NT2/D1 (cell line): Measurements from ENCODE around the gene RHBDF1.

Source experiments
- DNase-seq: peaks from one replicate; pipeline ENCODE4 v3.0.0-alpha.2; 2011; ENCODE audit warnings: low read depth, low spot score
- H3K27me3 ChIP-seq: 2 replicates; pipeline ENCODE4 v1.6.0; 2011; ENCODE audit warnings: mild to moderate bottlenecking; ENCODE audit not compliant: insufficient read length, insufficient read depth
- H3K36me3 ChIP-seq: 2 replicates; pipeline ENCODE4 v1.6.1; 2011; ENCODE audit warnings: mild to moderate bottlenecking, low read length, mixed read lengths; ENCODE audit not compliant: insufficient read depth, insufficient read length
- H3K4me1 ChIP-seq: 2 replicates; pipeline ENCODE4 v1.5.1; 2011; ENCODE audit not compliant: insufficient read depth, insufficient read length
- H3K4me3 ChIP-seq: 2 replicates; pipeline ENCODE4 v1.5.1; 2011; ENCODE audit warnings: low read depth; ENCODE audit not compliant: insufficient read length
- H3K9ac ChIP-seq: 2 replicates; pipeline ENCODE4 v1.6.0; 2011; ENCODE audit warnings: low read depth; ENCODE audit not compliant: insufficient read length
- H3K9me3 ChIP-seq: 2 replicates; pipeline ENCODE4 v1.5.1; 2011; ENCODE audit warnings: mild to moderate bottlenecking, low read length; ENCODE audit not compliant: insufficient read depth
- SUZ12 ChIP-seq: IDR thresholded peaks from 2 replicates; pipeline ENCODE4 v1.6.1; 2011; ENCODE audit not compliant: insufficient read length, insufficient read depth; ENCODE audit errors: extremely low read depth
- YY1 ChIP-seq: IDR thresholded peaks from 2 replicates; pipeline ENCODE4 v1.6.1; 2011; ENCODE audit not compliant: insufficient read length, insufficient read depth
- ZNF274 ChIP-seq: IDR thresholded peaks from 2 replicates; pipeline ENCODE4 v1.6.1; 2011; ENCODE audit warnings: mild to moderate bottlenecking, low read depth, low read length

RHBDF1 gene

GRCh38 chr16:69181-69580 is 3.2 kb downstream of the RHBDF1 start:
- no peak overlapping the region for H3K4me3 ChIP-seq
- peaks cover 57% of the 10 kb centered on the region for H3K36me3 ChIP-seq
- DNase-seq = no peak
- peak overlapping the region; percentile 59 for H3K9ac ChIP-seq
- TF ChIP-seq SUZ12 (no peak), ZNF274 (no peak), YY1 (no peak)
- no peaks in the 10 kb centered on the region for H3K27me3 ChIP-seq
- H3K9me3 ChIP-seq = no peaks in the 10 kb centered on the region
- peaks cover 70% of the 10 kb centered on the region for H3K4me1 ChIP-seq

DNA sequence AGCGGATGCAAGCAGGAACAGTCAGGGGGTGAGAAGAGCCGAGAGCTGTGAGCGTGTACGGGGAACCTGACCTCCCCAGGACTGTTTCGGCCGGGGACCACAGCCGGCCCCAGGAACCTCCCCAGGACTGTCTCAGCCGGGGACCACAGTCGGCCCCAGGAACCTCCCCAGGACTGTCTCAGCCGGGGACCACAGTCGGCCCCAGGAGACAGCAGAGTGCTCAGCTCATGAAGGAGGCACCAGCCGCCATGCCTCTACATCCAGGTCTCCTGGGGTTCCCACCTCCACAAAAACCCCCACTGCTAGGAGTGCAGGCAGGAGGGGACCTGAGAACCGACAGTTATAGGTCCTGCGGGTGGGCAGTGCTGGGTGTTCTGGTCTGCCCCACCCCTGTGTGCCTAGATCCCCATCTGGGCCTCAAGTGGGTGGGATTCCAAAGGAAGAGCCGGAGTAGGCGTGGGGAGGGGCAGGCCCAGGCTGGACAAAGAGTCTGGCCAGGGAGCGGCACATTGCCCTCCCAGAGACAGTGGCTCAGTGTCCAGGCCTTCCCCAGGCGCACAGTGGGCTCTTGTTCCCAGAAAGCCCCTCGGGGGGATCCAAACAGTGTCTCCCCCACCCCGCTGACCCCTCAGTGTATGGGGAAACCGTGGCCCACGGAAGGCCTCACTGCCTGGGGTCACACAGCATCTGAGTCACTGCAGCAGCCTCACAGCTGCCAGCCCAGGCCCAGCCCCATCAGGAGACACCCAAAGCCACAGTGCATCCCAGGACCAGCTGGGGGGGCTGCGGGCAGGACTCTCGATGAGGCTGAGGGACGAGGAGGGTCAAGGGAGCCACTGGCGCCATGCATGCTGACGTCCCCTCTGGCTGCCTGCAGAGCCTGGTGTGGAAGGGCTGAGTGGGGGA is 4.3 kb downstream of the RHBDF1 start:
- Histone ChIP-seq H3K4me1 (peaks cover 60% of the 10 kb centered on the region), H3K9ac (peak overlapping the region; percentile 52), H3K9me3 (no peaks in the 10 kb centered on the region), H3K4me3 (no peak overlapping the region), H3K36me3 (peaks cover 68% of the 10 kb centered on the region), H3K27me3 (no peaks in the 10 kb centered on the region)
- no peak for TF ChIP-seq YY1
- TF ChIP-seq SUZ12 = no peak
- TF ChIP-seq ZNF274 = no peak
- no peak for DNase-seq

GRCh38 chr16:67183-67791 is 5.1 kb downstream of the RHBDF1 start:
- H3K9ac ChIP-seq = peak overlapping the region; percentile 26
- H3K27me3 ChIP-seq = no peaks in the 10 kb centered on the region
- no peak for DNase-seq
- peaks cover 55% of the 10 kb centered on the region for H3K4me1 ChIP-seq
- H3K9me3 ChIP-seq = no peaks in the 10 kb centered on the region
- H3K4me3 ChIP-seq = no peak overlapping the region
- peaks cover 76% of the 10 kb centered on the region for H3K36me3 ChIP-seq
- TF ChIP-seq ZNF274 = no peak

DNA sequence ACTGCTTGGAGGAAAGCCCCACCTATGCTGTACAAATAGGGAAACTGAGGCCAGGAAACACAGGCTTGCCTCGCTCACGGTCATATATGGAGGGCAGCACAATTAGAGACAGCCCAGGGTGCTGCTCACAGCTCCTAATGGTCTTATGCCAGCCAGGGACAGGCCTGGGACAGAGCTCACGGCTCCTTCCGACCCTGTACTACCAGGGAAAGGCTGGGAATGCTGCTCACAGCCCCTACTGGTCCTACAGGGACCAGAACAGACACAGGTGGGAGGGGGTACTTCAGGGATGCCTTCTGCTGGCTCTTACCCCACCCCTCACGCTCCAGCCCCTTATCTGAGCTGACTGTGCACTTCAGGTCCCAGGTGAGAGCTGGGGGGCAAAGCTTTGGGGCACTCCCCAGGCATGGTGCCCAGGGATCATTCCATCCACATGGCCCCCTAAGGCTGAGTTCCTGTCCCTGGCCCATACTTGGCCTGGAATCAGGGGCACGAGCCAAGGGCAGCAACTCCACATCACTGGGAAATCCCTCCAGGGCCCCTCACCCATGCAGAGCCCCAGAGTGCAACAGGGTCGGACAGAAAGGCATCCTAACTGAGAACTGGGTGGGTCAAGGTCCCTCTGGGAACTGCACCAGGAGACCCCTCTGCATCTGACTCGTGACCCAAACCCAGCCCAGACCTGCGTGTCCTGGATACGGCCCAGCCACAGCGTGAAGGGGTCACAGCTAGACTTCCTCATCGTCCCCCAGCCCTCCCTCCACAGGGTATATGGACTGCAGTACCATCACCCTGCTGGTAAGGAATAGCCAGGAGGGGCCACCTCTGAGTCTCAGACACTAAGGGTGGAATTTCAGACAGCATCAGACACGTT is 5.9 kb downstream of the RHBDF1 start:
- no peaks in the 10 kb centered on the region for H3K27me3 ChIP-seq
- H3K4me1 ChIP-seq = peaks cover 55% of the 10 kb centered on the region
- no peak overlapping the region for H3K4me3 ChIP-seq
- H3K9me3 ChIP-seq = no peaks in the 10 kb centered on the region
- H3K9ac ChIP-seq = no peak overlapping the region
- peaks cover 84% of the 10 kb centered on the region for H3K36me3 ChIP-seq
- no peak for DNase-seq
- TF ChIP-seq SUZ12 (no peak), YY1 (no peak), ZNF274 (no peak)

DNA sequence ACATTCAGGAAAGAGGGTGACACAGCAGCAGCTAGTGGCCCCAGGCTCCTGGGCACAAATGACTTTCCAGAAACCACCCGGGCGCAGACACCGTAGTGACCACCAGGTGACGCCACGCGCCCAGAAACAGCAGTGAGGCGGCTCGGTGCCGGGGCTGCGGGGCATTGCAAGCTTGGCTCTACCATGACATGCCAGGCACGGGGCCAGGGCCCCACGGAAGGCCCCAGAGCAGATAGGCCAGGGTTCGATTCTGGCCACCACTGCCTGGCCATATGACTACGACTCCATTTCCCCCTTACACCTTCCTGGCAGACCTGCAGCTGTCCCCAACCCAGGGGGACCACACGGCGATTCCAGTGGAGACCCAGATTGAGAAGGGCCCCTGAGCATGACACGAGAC is 6.7 kb downstream of the RHBDF1 start:
- DNase-seq = no peak
- no peak overlapping the region for H3K4me3 ChIP-seq

GRCh38 chr16:64914-65255 is 7.5 kb downstream of the RHBDF1 start:
- H3K9me3 ChIP-seq = no peaks in the 10 kb centered on the region

More for the DNA sequence above, 6.7 kb downstream of the RHBDF1 start:
- H3K36me3 ChIP-seq = peaks cover 86% of the 10 kb centered on the region
- TF ChIP-seq YY1 (no peak), SUZ12 (no peak), ZNF274 (no peak)
- H3K9me3 ChIP-seq = no peaks in the 10 kb centered on the region
- no peaks in the 10 kb centered on the region for H3K27me3 ChIP-seq
- H3K4me1 ChIP-seq = peaks cover 49% of the 10 kb centered on the region
- peak overlapping the region; percentile 37 for H3K9ac ChIP-seq

More at GRCh38 chr16:64914-65255, 7.5 kb downstream of the RHBDF1 start:
- Histone ChIP-seq H3K36me3 (peaks cover 86% of the 10 kb centered on the region), H3K9ac (no peak overlapping the region), H3K27me3 (no peaks in the 10 kb centered on the region), H3K4me3 (no peak overlapping the region), H3K4me1 (peaks cover 40% of the 10 kb centered on the region)
- DNase-seq = no peak
- TF ChIP-seq ZNF274 (no peak), YY1 (no peak), SUZ12 (no peak)
